Gastroesophageal sphincter (tissue), 4 donors: ENCODE measurements around the gene TRERF1. TPM values are rescaled to one million over a fixed set of nuclear protein-coding genes. Genes with fewer than 3 reads are reported as not detected.

ENCODE experiments used
- ATAC-seq: fragments of 150-250 bp; one replicate; pipeline ENCODE4 v1.9.1; 2016; ENCODE audit warnings: mild to moderate bottlenecking, moderate library complexity
- H3K27ac ChIP-seq, 4 donors: fragments of 200-600 bp; sonication (generic) in 3 of 4; 1 replicate in 3 of 4; 2 replicates in 1 of 4; pipeline ENCODE4 v1.5.1; 2016 to 2019
- H3K27me3 ChIP-seq: fragments of 200-600 bp; sonication (generic); one replicate; pipeline ENCODE4 v1.5.1; 2019
- H3K36me3 ChIP-seq, 2 donors: fragments of 200-600 bp; sonication (generic); one replicate each; pipeline ENCODE4 v1.5.1; 2019; ENCODE audit warnings: control low read depth in 1 of 2
- H3K4me1 ChIP-seq, 3 donors: fragments of 200-600 bp; sonication (generic); 1 replicate in 2 of 3; 2 replicates in 1 of 3; pipeline ENCODE4 v1.5.1; 2016 to 2019; ENCODE audit warnings: control low read depth in 2 of 3
- H3K4me3 ChIP-seq, 2 donors: fragments of 200-600 bp; sonication (generic); one replicate each; pipeline ENCODE4 v1.5.1; 2019; ENCODE audit warnings: mild to moderate bottlenecking in 1 of 2, moderate library complexity in 1 of 2
- H3K9me3 ChIP-seq, 3 donors: fragments of 200-600 bp; sonication (generic); one replicate each; pipeline ENCODE4 v1.5.1; 2017 to 2019; ENCODE audit warnings: control low read depth in 2 of 3
- CTCF ChIP-seq, 4 experiments: fragments of 200-600 bp in 2 of 4; fragments of 450-650 bp in 2 of 4; sonication (generic) in 1 of 4; IDR thresholded peaks; one replicate each; pipeline ENCODE4 v1.5.1; 2017 to 2019; ENCODE audit warnings: antibody characterized with exemption in 4 of 4, mild to moderate bottlenecking in 2 of 4, moderate library complexity in 2 of 4
- EP300 ChIP-seq: sonication (generic); formaldehyde crosslinking; IDR thresholded peaks from one replicate; pipeline ENCODE4 v1.6.1; 2017; ENCODE audit warnings: antibody characterized with exemption, mild to moderate bottlenecking
- POLR2A ChIP-seq, 2 donors: fragments of 450-650 bp; IDR thresholded peaks; one replicate each; pipeline ENCODE4 v1.6.1; 2017; ENCODE audit warnings: antibody characterized with exemption in 2 of 2, mild to moderate bottlenecking in 2 of 2, moderate library complexity in 1 of 2
- POLR2AphosphoS5 ChIP-seq: sonication (generic); formaldehyde crosslinking; IDR thresholded peaks from one replicate; pipeline ENCODE4 v1.6.1; 2017; ENCODE audit warnings: antibody characterized with exemption
- WGBS, 2 donors: methylation state at CpG; one replicate each; pipeline ENCODE4 v1.1.5; 2018; ENCODE audit warnings: low coverage in 1 of 2; 5-methylcytosine and 5-hydroxymethylcytosine counted together
- total RNA-seq, 4 donors: library from RNA; depleted of rRNA; stranded (reverse); fragments of >200 nt; gene quantifications; one replicate each; pipeline ENCODE4 v1.1.0, GENCODE V29; 2016

Gene TRERF1
- total RNA-seq, 4 donors from 2014 or later: 3.2 to 7.4 (median 5.4) TPM

- no peak for ATAC-seq
- Histone ChIP-seq H3K27ac (no peak overlapping the region), H3K27me3 (no peaks in the 10 kb centered on the region), H3K4me3 (no peak overlapping the region), H3K36me3 (peaks cover 0 to 23% of the 10 kb centered on the region in 2 donors), H3K9me3 (no peaks in the 10 kb centered on the region), H3K4me1 (peaks cover 0 to 19% (median 0%) of the 10 kb centered on the region in 3 donors)
- WGBS, 2 donors: 87% methylated on average over 1 of the region's 1 CpG; no CpG with 5 or more reads in 1 of the 2 donors
- no peak for TF ChIP-seq EP300
- TF ChIP-seq POLR2AphosphoS5: no peak
- no peak for TF ChIP-seq CTCF (IDR thresholded peaks at IDR 0.05)
- TF ChIP-seq POLR2A (IDR thresholded peaks at IDR 0.05): no peak
These were observed 149.7 kb downstream of the TRERF1 start for GRCh38 chr6:42301986-42302385.

GRCh38 chr6:42300701-42301100 is 151.0 kb downstream of the TRERF1 start:
- Histone ChIP-seq H3K27ac (no peak overlapping the region), H3K4me3 (no peak overlapping the region), H3K36me3 (peaks cover 0 to 29% of the 10 kb centered on the region in 2 donors), H3K27me3 (no peaks in the 10 kb centered on the region), H3K9me3 (no peaks in the 10 kb centered on the region), H3K4me1 (peaks cover 0 to 18% (median 0%) of the 10 kb centered on the region in 3 donors)
- no peak for ATAC-seq
- 43% methylated on average over 1 of the region's 1 CpG; no CpG with 5 or more reads in 1 of the 2 donors for WGBS, 2 donors
- TF ChIP-seq POLR2A (IDR thresholded peaks at IDR 0.05) (no peak), POLR2AphosphoS5 (no peak), CTCF (IDR thresholded peaks at IDR 0.05) (no peak)

- Histone ChIP-seq H3K27ac (no peak overlapping the region), H3K36me3 (peaks cover 0 to 29% of the 10 kb centered on the region in 2 donors), H3K4me1 (peaks cover 0 to 13% (median 0%) of the 10 kb centered on the region in 3 donors), H3K9me3 (no peaks in the 10 kb centered on the region), H3K27me3 (no peaks in the 10 kb centered on the region), H3K4me3 (no peak overlapping the region)
- 80 to 86% methylated on average over 1 of the region's 1 CpG for WGBS, 2 donors
- TF ChIP-seq POLR2AphosphoS5 (no peak), POLR2A (IDR thresholded peaks at IDR 0.05) (no peak), CTCF (IDR thresholded peaks at IDR 0.05) (no peak), EP300 (no peak)
- ATAC-seq: no peak
These were observed 151.5 kb downstream of the TRERF1 start for GRCh38 chr6:42300185-42300584.

- Histone ChIP-seq H3K36me3 (peaks cover 0 to 29% of the 10 kb centered on the region in 2 donors), H3K27me3 (no peaks in the 10 kb centered on the region), H3K4me3 (no peak overlapping the region), H3K9me3 (no peaks in the 10 kb centered on the region), H3K27ac (no peak overlapping the region), H3K4me1 (no peaks in the 10 kb centered on the region)
- no peak for ATAC-seq
- TF ChIP-seq POLR2AphosphoS5 (no peak), EP300 (no peak), CTCF (IDR thresholded peaks at IDR 0.05) (no peak), POLR2A (IDR thresholded peaks at IDR 0.05) (no peak)
These were observed 154.1 kb downstream of the TRERF1 start for GRCh38 chr6:42297661-42298060.

- WGBS, 2 donors: 29 to 83% methylated on average over 1 to 3 of the region's 3 CpGs
- no peaks in the 10 kb centered on the region for H3K4me1 ChIP-seq
- no peaks in the 10 kb centered on the region for H3K27me3 ChIP-seq
- H3K9me3 ChIP-seq: no peaks in the 10 kb centered on the region
- peaks cover 0 to 29% of the 10 kb centered on the region in 2 donors for H3K36me3 ChIP-seq
- no peak for TF ChIP-seq POLR2A (IDR thresholded peaks at IDR 0.05)
- TF ChIP-seq CTCF (IDR thresholded peaks at IDR 0.05): no peak
- no peak overlapping the region for H3K4me3 ChIP-seq
- no peak for ATAC-seq
- H3K27ac ChIP-seq: no peak overlapping the region
These were observed 155.1 kb downstream of the TRERF1 start for GRCh38 chr6:42296614-42297013.
